Body of pancreas (tissue), 4 donors: ENCODE data around the gene DOK6. TPM values are rescaled to one million over a fixed set of nuclear protein-coding genes. Genes with fewer than 3 reads are reported as not detected.

Source experiments
- ATAC-seq: fragments of 150-250 bp; one replicate; pipeline ENCODE4 v1.9.1; 2016
- DNase-seq, 4 donors: peaks; one replicate each; pipeline ENCODE4 v3.0.0-alpha.2; 2019
- H3K27ac ChIP-seq, 4 donors: fragments of 200-600 bp; sonication (generic); 1 replicate in 3 of 4; 2 replicates in 1 of 4; pipeline versions ENCODE4 v1.5.1 to v1.6.1; 2016 to 2019; ENCODE audit warnings: mild to moderate bottlenecking in 1 of 4, mixed read lengths in 1 of 4, moderate library complexity in 1 of 4
- H3K27me3 ChIP-seq, 2 donors: fragments of 200-600 bp; sonication (generic); one replicate each; pipeline ENCODE4 v1.6.0; 2016; ENCODE audit warnings: mild to moderate bottlenecking in 1 of 2
- H3K36me3 ChIP-seq, 2 donors: fragments of 200-600 bp; sonication (generic); replicated peaks in 1 of 2; 2 replicates each; pipeline ENCODE4 v1.5.1; 2016; ENCODE audit warnings: low read depth in 2 of 2; ENCODE audit not compliant: insufficient read depth in 1 of 2
- H3K4me1 ChIP-seq: fragments of 200-600 bp; sonication (generic); one replicate; pipeline ENCODE4 v1.6.0; 2016
- H3K4me3 ChIP-seq, 2 donors: fragments of 200-600 bp; sonication (generic); 1 replicate in 1 of 2; 2 replicates in 1 of 2; pipeline ENCODE4 v1.5.1; 2016 to 2019
- H3K9me3 ChIP-seq, 3 donors: fragments of 200-600 bp; sonication (generic); 1 replicate in 2 of 3; 2 replicates in 1 of 3; pipeline ENCODE4 v1.5.1; 2016
- CTCF ChIP-seq, 7 experiments: fragments of 450-650 bp in 4 of 7; fragments of 200-600 bp in 3 of 7; sonication (generic) in 3 of 7; IDR thresholded peaks; one replicate each; pipeline ENCODE4 v1.5.1; 2016 to 2019; ENCODE audit warnings: antibody characterized with exemption in 7 of 7
- POLR2A ChIP-seq, 3 donors: fragments of 450-650 bp; IDR thresholded peaks; one replicate each; pipeline ENCODE4 v1.6.1; 2016; ENCODE audit warnings: antibody characterized with exemption in 3 of 3, mild to moderate bottlenecking in 2 of 3
- WGBS, 2 donors: methylation state at CpG; one replicate each; pipeline ENCODE4 v1.1.5; 2017; 5-methylcytosine and 5-hydroxymethylcytosine counted together
- intact Hi-C: fragments of 100-400 bp; cut with DNase I; formaldehyde crosslinking; loops from one replicate; pipeline ENCODE4 v1.15.1; 2023
- total RNA-seq, 2 donors: library from RNA; depleted of rRNA; stranded (reverse); fragments of >200 nt; gene quantifications; one replicate each; pipeline ENCODE4 v1.1.0, GENCODE V29; 2016

DOK6 gene
- total RNA-seq, 2 donors from 2014 or later: under 0.01 to 0.66 TPM

- intact Hi-C loops: no loop called here
- Histone ChIP-seq H3K27me3 (no peaks in the 10 kb centered on the region), H3K27ac (no peak overlapping the region), H3K4me3 (no peak overlapping the region), H3K36me3 (no peaks in the 10 kb centered on the region), H3K9me3 (no peaks in the 10 kb centered on the region), H3K4me1 (peaks cover 22% of the 10 kb centered on the region)
- DNase-seq: no peak
- peak; percentile 28 for ATAC-seq
- TF ChIP-seq CTCF (IDR thresholded peaks at IDR 0.05) (no peak), POLR2A (IDR thresholded peaks at IDR 0.05) (no peak)
- WGBS, 2 donors: 1% methylated on average over 17 of the region's 47 CpGs; no CpG with 5 or more reads in 1 of the 2 donors
Measured at GRCh38 chr18:69400976-69401225, 213 bp downstream of the DOK6 start.

GRCh38 chr18:69401226-69401971 is 711 bp downstream of the DOK6 start:
- Histone ChIP-seq H3K9me3 (no peaks in the 10 kb centered on the region), H3K4me3 (no peak overlapping the region), H3K4me1 (peaks cover 22% of the 10 kb centered on the region), H3K36me3 (no peaks in the 10 kb centered on the region), H3K27ac (no peak overlapping the region), H3K27me3 (no peaks in the 10 kb centered on the region)
- intact Hi-C loops: no loop called here
- DNase-seq (peak in 1 of 4 donors; percentile 7), ATAC-seq (peak; percentile 13)
- no peak for TF ChIP-seq CTCF (IDR thresholded peaks at IDR 0.05)
- no peak for TF ChIP-seq POLR2A (IDR thresholded peaks at IDR 0.05)
- 1% methylated on average over 27 to 66 of the region's 66 CpGs for WGBS, 2 donors

- no peak for DNase-seq
- Histone ChIP-seq H3K4me1 (peaks cover 22% of the 10 kb centered on the region), H3K27ac (no peak overlapping the region), H3K36me3 (no peaks in the 10 kb centered on the region), H3K4me3 (no peak overlapping the region), H3K9me3 (no peaks in the 10 kb centered on the region), H3K27me3 (no peaks in the 10 kb centered on the region)
- TF ChIP-seq POLR2A (IDR thresholded peaks at IDR 0.05): no peak
- no peak for TF ChIP-seq CTCF (IDR thresholded peaks at IDR 0.05)
- WGBS, 2 donors: 4 to 5% methylated on average over 18 to 19 of the region's 19 CpGs
- intact Hi-C loops: no loop called here
- no peak for ATAC-seq
Measured at GRCh38 chr18:69401972-69402532, 1.4 kb downstream of the DOK6 start.

- Histone ChIP-seq H3K27ac (no peak overlapping the region), H3K4me3 (no peak overlapping the region), H3K9me3 (no peaks in the 10 kb centered on the region), H3K36me3 (no peaks in the 10 kb centered on the region), H3K27me3 (no peaks in the 10 kb centered on the region), H3K4me1 (peaks cover 22% of the 10 kb centered on the region)
- DNase-seq (no peak), ATAC-seq (no peak)
- intact Hi-C loops: no loop called here
- 11 to 18% methylated on average over 19 to 20 of the region's 20 CpGs for WGBS, 2 donors
- TF ChIP-seq POLR2A (IDR thresholded peaks at IDR 0.05): no peak
- no peak for TF ChIP-seq CTCF (IDR thresholded peaks at IDR 0.05)
Measured at GRCh38 chr18:69402533-69402989, 1.9 kb downstream of the DOK6 start.

- Histone ChIP-seq H3K27ac (no peak overlapping the region), H3K4me3 (no peak overlapping the region), H3K36me3 (no peaks in the 10 kb centered on the region), H3K27me3 (no peaks in the 10 kb centered on the region), H3K4me1 (no peaks in the 10 kb centered on the region), H3K9me3 (no peaks in the 10 kb centered on the region)
- DNase-seq (no peak), ATAC-seq (no peak)
- WGBS, 2 donors: 82 to 83% methylated on average over 1 of the region's 1 CpG
- intact Hi-C loops: no loop called here
- TF ChIP-seq POLR2A (IDR thresholded peaks at IDR 0.05) (no peak), CTCF (IDR thresholded peaks at IDR 0.05) (no peak)
Measured at GRCh38 chr18:69408522-69408921, 7.8 kb downstream of the DOK6 start.
